Muscle of leg (tissue), 9 donors: ENCODE measurements around the gene GOLGA8A. TPM values are rescaled to one million over a fixed set of nuclear protein-coding genes. Genes with fewer than 3 reads are reported as not detected.

ENCODE experiments used
- polyA plus RNA-seq, 8 donors: library from polyadenylated mRNA; unstranded; fragments of 120-200 nt; gene quantifications; one replicate each; pipeline versions ENCODE4 v1.2.1 to v1.2.3, GENCODE V29; 2013; ENCODE audit warnings: inconsistent platforms in 1 of 8, low replicate concordance in 1 of 8; ENCODE audit not compliant: insufficient read length in 8 of 8, insufficient read depth in 1 of 8
- total RNA-seq: library from RNA; stranded (reverse); fragments of 120-200 nt; gene quantifications from one replicate; pipeline ENCODE4 v1.2.4, GENCODE V29; 2013

Gene GOLGA8A
- total and polyA plus RNA-seq, 9 donors = 20.5 to 75.9 (median 57.5) TPM

Other genes starting within 250 kb of the GOLGA8A start
- 113 TPM for gene KATNBL1, start 227.7 kb downstream of the GOLGA8A start, total RNA-seq
- gene KATNBL1, start 227.7 kb downstream of the GOLGA8A start, polyA plus RNA-seq = 100 to 1,000 TPM in 2 of 8 donors, 10 to 100 TPM in 6; 64.0 to 132 (median 85.4) TPM
- 78.1 TPM for gene EMC4, start 212.8 kb downstream of the GOLGA8A start, total RNA-seq
- gene EMC4, start 212.8 kb downstream of the GOLGA8A start, polyA plus RNA-seq = 10 to 100 TPM; 74.8 to 84.3 (median 78.8) TPM
- gene SLC12A6, start 100.0 kb downstream of the GOLGA8A start, total RNA-seq = 11.7 TPM
- gene SLC12A6, start 100.0 kb downstream of the GOLGA8A start, polyA plus RNA-seq = 10 to 100 TPM; 12.2 to 18.6 (median 15.3) TPM
- 149 TPM for gene NOP10, start 94.7 kb downstream of the GOLGA8A start, total RNA-seq
- 100 to 1,000 TPM in 5 of 8 donors, 10 to 100 TPM in 3; 82.8 to 117 (median 101) TPM for gene NOP10, start 94.7 kb downstream of the GOLGA8A start, polyA plus RNA-seq
- gene NUTM1, start 94.5 kb downstream of the GOLGA8A start, total RNA-seq = not detected
- gene NUTM1, start 94.5 kb downstream of the GOLGA8A start, polyA plus RNA-seq = under 1 TPM in 2 of 8 donors, not detected in 6; 0.04 to 0.05 TPM
- 10.8 TPM for gene LPCAT4, start 70.6 kb downstream of the GOLGA8A start, total RNA-seq
- 10 to 100 TPM; 26.8 to 41.4 (median 37.1) TPM for gene LPCAT4, start 70.6 kb downstream of the GOLGA8A start, polyA plus RNA-seq
- 15.6 TPM for gene GOLGA8B, start 145.8 kb upstream of the GOLGA8A start, total RNA-seq
- 10 to 100 TPM; 16.3 to 66.8 (median 30.0) TPM for gene GOLGA8B, start 145.8 kb upstream of the GOLGA8A start, polyA plus RNA-seq